Thymus (tissue), 11 donors: ENCODE measurements around the gene XRCC4. TPM values are rescaled to one million over a fixed set of nuclear protein-coding genes. Genes with fewer than 3 reads are reported as not detected.

ENCODE experiments used
- DNase-seq, 9 donors: peaks; one replicate each; pipeline ENCODE4 v3.0.0-alpha.2; 2013; ENCODE audit warnings: low spot score in 9 of 9, low read depth in 6 of 9, missing footprints in 1 of 9
- H3K27ac ChIP-seq, 2 donors: one replicate each; pipeline ENCODE4 v1.5.1; 2013; ENCODE audit warnings: control low read depth in 1 of 2, low read depth in 1 of 2, low read length in 1 of 2, mild to moderate bottlenecking in 1 of 2, moderate library complexity in 1 of 2
- H3K27me3 ChIP-seq, 2 donors: one replicate each; pipeline ENCODE4 v1.5.1; 2013; ENCODE audit warnings: low read length in 1 of 2; ENCODE audit not compliant: control insufficient read depth in 2 of 2, insufficient read depth in 1 of 2
- H3K36me3 ChIP-seq, 2 donors: one replicate each; pipeline ENCODE4 v1.5.1; 2013; ENCODE audit warnings: low read length in 1 of 2, mild to moderate bottlenecking in 1 of 2, moderate library complexity in 1 of 2; ENCODE audit not compliant: control insufficient read depth in 2 of 2, insufficient read depth in 2 of 2
- H3K4me1 ChIP-seq, 2 donors: one replicate each; pipeline ENCODE4 v1.5.1; 2013; ENCODE audit warnings: low read length in 2 of 2; ENCODE audit not compliant: control insufficient read depth in 2 of 2, insufficient read depth in 2 of 2
- H3K4me3 ChIP-seq, 2 donors: one replicate each; pipeline ENCODE4 v1.5.1; 2013; ENCODE audit warnings: low read length in 2 of 2, control low read depth in 1 of 2, mild to moderate bottlenecking in 1 of 2
- H3K9me3 ChIP-seq, 2 donors: one replicate each; pipeline ENCODE4 v1.5.1; 2013; ENCODE audit warnings: low read length in 1 of 2, mild to moderate bottlenecking in 1 of 2; ENCODE audit not compliant: control insufficient read depth in 2 of 2, insufficient read depth in 1 of 2
- WGBS: extraction: QIAGEN DNeasy Blood & Tissue Kit; methylation state at CpG from one replicate; pipeline ENCODE4 v1.1.7; 2013; 5-methylcytosine and 5-hydroxymethylcytosine counted together
- polyA plus RNA-seq: library from polyadenylated mRNA; stranded (reverse); fragments of 200-250 nt; gene quantifications from one replicate; pipeline ENCODE4 v1.2.3, GENCODE V29; 2013
- total RNA-seq: library from RNA; stranded (reverse); fragments of 120-200 nt; gene quantifications from one replicate; pipeline ENCODE4 v1.2.4, GENCODE V29; 2013
- donor health status: healthy.

XRCC4 gene
- total and polyA plus RNA-seq, 2 donors = 12.5 to 21.3 TPM

DNA sequence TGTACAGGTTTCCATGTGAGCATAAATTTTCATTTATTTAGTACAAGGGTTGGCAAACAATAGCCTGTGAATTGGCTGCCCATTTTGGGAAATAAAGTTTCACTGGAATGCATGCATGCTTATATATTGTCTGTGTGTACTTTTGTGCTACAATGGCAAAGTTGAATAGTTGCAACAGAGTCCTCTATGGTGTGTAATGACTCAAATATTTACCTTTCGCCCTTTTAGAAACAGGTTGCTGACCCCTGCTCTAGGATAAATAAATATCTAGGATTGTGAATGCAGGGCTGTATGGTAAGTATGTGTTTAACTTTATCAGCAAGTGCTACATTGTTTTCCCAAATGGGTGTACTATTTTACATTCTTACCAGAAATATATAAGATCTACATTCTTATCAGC is 47.2 kb downstream of the XRCC4 start:
- no peak overlapping the region for H3K4me3 ChIP-seq
- H3K27me3 ChIP-seq = no peaks in the 10 kb centered on the region
- DNase-seq = no peak
- H3K9me3 ChIP-seq = no peaks in the 10 kb centered on the region
- H3K36me3 ChIP-seq = no peaks in the 10 kb centered on the region
- WGBS = 98% methylated on average over 1 of the region's 1 CpG
- no peak overlapping the region for H3K27ac ChIP-seq
- no peaks in the 10 kb centered on the region for H3K4me1 ChIP-seq

DNA sequence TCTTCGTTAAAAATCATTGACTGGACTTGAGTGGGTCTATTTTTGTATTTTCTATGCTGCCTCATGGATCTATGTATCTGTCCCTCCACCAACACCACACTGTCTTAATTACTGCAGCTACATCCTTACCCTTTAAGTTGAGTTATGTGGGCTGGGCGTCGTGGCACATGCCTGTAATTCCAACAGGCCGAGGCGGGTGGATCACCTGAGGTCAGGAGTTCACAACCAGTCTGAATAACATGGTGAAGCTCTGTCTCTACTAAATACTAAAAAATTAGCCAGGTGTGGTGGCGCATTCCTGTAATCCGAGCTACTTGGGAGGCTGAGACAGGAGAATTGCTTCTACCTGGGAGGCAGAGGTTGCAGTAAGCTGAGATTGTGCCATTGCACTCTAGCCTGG is 48.2 kb downstream of the XRCC4 start:
- H3K27ac ChIP-seq = no peak overlapping the region
- H3K27me3 ChIP-seq = no peaks in the 10 kb centered on the region
- DNase-seq = no peak
- no peaks in the 10 kb centered on the region for H3K4me1 ChIP-seq
- no peaks in the 10 kb centered on the region for H3K36me3 ChIP-seq
- H3K4me3 ChIP-seq = no peak overlapping the region
- 89% methylated on average over 7 of the region's 7 CpGs for WGBS
- no peaks in the 10 kb centered on the region for H3K9me3 ChIP-seq

DNA sequence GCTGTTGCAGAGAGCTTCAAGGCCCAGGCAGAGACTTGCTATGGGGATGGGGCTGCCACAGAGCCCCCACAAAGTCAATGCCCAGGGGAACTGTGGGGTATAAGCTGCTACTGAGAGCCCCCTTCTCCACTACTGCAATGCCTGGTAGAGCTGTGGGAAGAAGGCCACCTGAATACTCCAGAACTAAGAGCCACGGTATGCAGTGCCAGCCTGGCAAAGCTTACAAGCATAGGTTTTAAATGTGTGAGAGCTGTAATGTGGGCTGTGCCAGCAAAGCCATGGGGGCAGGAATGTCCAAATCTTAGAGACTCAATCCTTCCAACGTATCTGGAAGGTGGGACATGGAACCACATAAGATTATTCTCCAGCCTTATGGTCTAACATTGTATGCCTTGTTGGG is 49.2 kb downstream of the XRCC4 start:
- Histone ChIP-seq H3K36me3 (no peaks in the 10 kb centered on the region), H3K9me3 (no peaks in the 10 kb centered on the region), H3K27me3 (no peaks in the 10 kb centered on the region), H3K4me1 (no peaks in the 10 kb centered on the region), H3K27ac (no peak overlapping the region), H3K4me3 (no peak overlapping the region)
- 74% methylated on average over 2 of the region's 2 CpGs for WGBS
- DNase-seq = no peak

DNA sequence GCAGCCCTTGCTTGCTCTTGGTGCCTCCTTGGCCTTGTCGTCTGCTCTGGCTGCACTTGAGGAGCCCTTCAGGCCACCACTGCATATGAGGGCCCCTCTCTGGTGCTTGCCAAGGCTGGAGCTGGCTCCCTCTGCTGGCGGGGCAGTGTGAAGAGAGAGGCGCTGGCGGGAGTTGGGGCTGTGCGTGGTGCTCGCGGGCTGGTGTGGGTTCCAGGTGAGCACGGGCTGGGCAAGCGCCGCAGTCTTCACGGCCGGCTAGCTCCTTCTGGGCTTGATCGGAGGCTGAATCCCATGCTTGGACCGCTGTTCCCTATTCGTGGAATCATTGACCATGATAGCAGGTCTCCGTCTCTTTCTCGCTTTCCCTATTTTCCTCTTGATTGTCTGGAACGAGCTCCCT is 56.5 kb downstream of the XRCC4 start:
- peaks cover 0 to 6% of the 10 kb centered on the region in 2 donors for H3K36me3 ChIP-seq
- peaks cover 0 to 22% of the 10 kb centered on the region in 2 donors for H3K9me3 ChIP-seq
- DNase-seq = no peak
- no peaks in the 10 kb centered on the region for H3K27me3 ChIP-seq
- H3K4me3 ChIP-seq = no peak overlapping the region
- H3K27ac ChIP-seq = no peak overlapping the region
- WGBS = 95% methylated on average over 18 of the region's 18 CpGs
- H3K4me1 ChIP-seq = no peaks in the 10 kb centered on the region

DNA sequence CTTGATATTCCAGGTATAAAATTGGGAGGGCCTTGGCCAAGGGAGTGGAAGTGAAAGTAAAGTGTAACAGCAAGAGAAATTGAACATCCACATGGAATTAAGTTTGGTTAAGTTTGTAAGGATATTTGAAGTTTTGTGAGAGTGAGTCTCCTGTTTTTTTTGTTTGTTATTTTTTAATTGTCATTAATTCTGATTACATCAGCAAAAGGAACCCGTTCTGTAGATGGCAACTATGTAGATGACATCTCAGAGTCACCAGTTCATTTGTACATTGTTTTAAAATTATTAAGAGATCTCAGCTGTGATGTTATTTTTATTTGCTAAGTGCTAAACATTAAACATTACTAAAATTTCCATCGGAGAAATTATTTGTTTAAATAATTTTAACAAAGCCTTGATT is 65.2 kb downstream of the XRCC4 start:
- 97% methylated on average over 2 of the region's 2 CpGs for WGBS
- H3K36me3 ChIP-seq = no peaks in the 10 kb centered on the region
- no peak overlapping the region for H3K4me3 ChIP-seq
- H3K27ac ChIP-seq = no peak overlapping the region
- no peaks in the 10 kb centered on the region for H3K4me1 ChIP-seq
- H3K27me3 ChIP-seq = no peaks in the 10 kb centered on the region
- no peaks in the 10 kb centered on the region for H3K9me3 ChIP-seq
- no peak for DNase-seq

DNA sequence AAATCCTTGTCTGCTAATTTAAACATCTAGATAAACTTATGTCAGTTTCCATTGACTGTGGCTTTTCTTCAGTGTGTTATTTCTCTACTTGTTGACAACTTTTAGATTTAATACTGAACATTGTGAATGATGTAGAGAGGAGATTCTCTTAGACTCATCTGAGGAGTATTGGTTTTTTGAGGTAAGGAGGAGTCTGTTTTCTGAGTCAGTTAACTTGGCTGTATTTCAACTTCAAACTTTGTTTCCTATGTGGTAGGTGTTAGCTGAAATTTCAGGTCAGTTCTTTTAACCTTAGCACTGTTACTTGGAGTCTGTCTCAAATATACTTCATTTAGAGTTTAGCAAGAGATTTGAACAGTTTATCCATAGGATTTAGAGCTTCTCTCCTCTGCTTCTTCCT is 67.9 kb downstream of the XRCC4 start:
- H3K9me3 ChIP-seq = no peaks in the 10 kb centered on the region
- DNase-seq = no peak
- no peaks in the 10 kb centered on the region for H3K36me3 ChIP-seq
- H3K4me3 ChIP-seq = no peak overlapping the region
- no peaks in the 10 kb centered on the region for H3K4me1 ChIP-seq
- no peaks in the 10 kb centered on the region for H3K27me3 ChIP-seq
- no peak overlapping the region for H3K27ac ChIP-seq

DNA sequence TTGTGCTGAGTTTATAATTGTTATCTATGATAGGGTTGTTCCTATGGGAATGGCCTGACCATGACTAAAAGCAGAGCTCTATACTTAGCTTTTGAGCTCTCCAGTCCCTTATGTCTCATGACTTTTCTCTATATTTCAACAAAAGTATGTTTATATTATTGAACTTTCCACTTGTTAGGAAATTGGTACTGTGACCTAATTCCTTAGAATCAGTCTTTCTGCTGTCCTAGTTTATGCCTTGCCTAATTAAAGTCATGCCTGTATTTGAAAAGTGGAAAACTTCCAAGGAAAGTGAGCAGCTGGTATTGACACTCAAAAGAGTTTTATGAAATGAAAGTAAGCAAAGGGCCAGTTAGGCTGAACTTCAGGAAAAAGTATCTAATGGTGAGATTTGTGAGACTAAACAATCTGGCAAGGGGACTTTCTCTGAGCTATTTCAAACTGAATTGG is 68.6 kb downstream of the XRCC4 start:
- no peaks in the 10 kb centered on the region for H3K27me3 ChIP-seq
- no peaks in the 10 kb centered on the region for H3K9me3 ChIP-seq
- H3K4me1 ChIP-seq = no peaks in the 10 kb centered on the region
- H3K27ac ChIP-seq = no peak overlapping the region
- DNase-seq = no peak
- H3K4me3 ChIP-seq = no peak overlapping the region
- no peaks in the 10 kb centered on the region for H3K36me3 ChIP-seq

DNA sequence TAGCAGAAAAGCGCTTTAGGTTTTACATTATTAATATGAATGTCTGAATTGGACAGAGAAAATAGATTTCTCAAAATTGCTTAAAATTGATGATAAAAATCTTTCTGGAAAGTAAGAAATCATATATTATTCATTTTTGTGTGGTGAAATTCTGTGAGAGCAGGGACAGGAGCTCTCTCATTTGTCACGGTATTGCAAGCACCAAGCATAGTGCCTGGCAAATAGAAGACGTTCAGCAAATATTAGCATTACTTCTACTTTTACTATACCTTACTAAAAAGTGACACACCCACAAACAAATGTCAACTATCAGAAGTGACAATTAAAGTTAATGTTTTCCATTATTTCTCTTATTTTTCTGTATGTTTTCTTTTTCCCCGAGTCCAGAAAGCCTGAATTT is 69.1 kb downstream of the XRCC4 start:
- Histone ChIP-seq H3K9me3 (no peaks in the 10 kb centered on the region), H3K4me3 (no peak overlapping the region), H3K36me3 (no peaks in the 10 kb centered on the region), H3K27ac (no peak overlapping the region), H3K4me1 (no peaks in the 10 kb centered on the region), H3K27me3 (no peaks in the 10 kb centered on the region)
- no peak for DNase-seq
- over 99% methylated on average over 4 of the region's 4 CpGs for WGBS

DNA sequence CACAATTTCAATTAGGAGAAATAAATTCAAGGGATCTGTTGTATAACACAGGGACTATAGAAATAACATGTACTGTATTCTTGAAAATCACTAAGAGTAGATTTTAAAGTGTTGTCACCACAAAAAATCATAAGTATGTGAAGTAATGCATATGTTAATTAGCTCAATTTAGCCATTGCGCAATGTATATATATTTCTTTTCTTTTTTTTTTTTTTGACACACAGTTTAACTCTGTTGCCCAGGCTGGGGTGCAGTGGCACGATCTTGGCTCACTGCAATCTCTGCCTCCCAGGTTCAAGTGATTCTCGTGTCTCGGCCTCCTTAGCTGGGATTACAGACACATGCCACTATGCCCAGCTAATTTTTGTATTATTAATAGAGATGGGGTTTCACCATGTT is 70.2 kb downstream of the XRCC4 start:
- no peaks in the 10 kb centered on the region for H3K9me3 ChIP-seq
- no peak overlapping the region for H3K27ac ChIP-seq
- H3K27me3 ChIP-seq = no peaks in the 10 kb centered on the region
- no peaks in the 10 kb centered on the region for H3K36me3 ChIP-seq
- 98% methylated on average over 4 of the region's 4 CpGs for WGBS
- H3K4me1 ChIP-seq = no peaks in the 10 kb centered on the region
- no peak for DNase-seq
- H3K4me3 ChIP-seq = no peak overlapping the region

DNA sequence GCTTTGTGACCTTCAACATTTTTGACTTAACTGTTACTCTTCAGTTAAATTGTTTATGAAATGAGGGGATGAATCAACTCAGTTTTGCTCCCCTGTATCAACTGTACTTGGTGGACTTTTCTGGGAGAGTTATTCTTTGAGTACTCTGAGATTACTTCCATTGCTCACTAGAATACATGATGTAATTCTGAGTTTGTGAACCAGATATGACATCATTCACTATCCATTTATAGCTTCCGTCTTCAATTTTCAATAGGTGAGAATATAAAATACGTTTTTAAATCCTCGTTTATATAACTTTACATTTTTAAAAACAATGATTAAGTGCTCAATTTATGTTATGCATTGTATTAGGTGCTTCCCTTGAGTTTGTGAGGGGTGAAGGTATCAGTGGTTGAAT is 71.0 kb downstream of the XRCC4 start:
- no peak overlapping the region for H3K4me3 ChIP-seq
- no peaks in the 10 kb centered on the region for H3K36me3 ChIP-seq
- DNase-seq = no peak
- H3K9me3 ChIP-seq = no peaks in the 10 kb centered on the region
- no peaks in the 10 kb centered on the region for H3K27me3 ChIP-seq
- no peaks in the 10 kb centered on the region for H3K4me1 ChIP-seq
- WGBS = 99% methylated on average over 3 of the region's 3 CpGs
- H3K27ac ChIP-seq = no peak overlapping the region
